H1 (cell line): ENCODE data around the gene JAG2. TPM values are rescaled to one million over a fixed set of nuclear protein-coding genes. Genes with fewer than 3 reads are reported as not detected.

Source experiments
- CTCF ChIA-PET: fragments of 300-600 bp; sonication (Branson Sonifier 250); formaldehyde crosslinking; loops from one replicate; lab custom pipeline; 2021; ENCODE audit not compliant: partially characterized antibody; lab: Charles Lee
- POLR2A ChIA-PET: fragments of 300-600 bp; sonication (Branson Sonifier 250); formaldehyde crosslinking; loops from one replicate; lab custom pipeline; 2021; ENCODE audit warnings: inconsistent platforms; ENCODE audit not compliant: partially characterized antibody; lab: Charles Lee
- DNase-seq, 2 experiments: peaks; one replicate each; pipeline versions ENCODE4 v3.0.0 to v3.0.0-alpha.2; 2010 to 2022; ENCODE audit warnings: low spot score in 2 of 2, low read depth in 1 of 2, mixed read lengths in 1 of 2
- FAIRE-seq: peaks from 2 replicates; lab custom pipeline; 2011; peaks lifted over from hg19 to GRCh38; lab: Jason Lieb, UNC
- H2AFZ ChIP-seq: 2 replicates; pipeline ENCODE4 v1.8.1; 2012; ENCODE audit warnings: low read length, inconsistent platforms
- H2AK5ac ChIP-seq: 2 replicates; pipeline ENCODE4 v1.6.1; 2013; ENCODE audit warnings: low read depth, low read length
- H2BK120ac ChIP-seq: replicated peaks from 2 replicates; pipeline ENCODE3; 2013; ENCODE audit warnings: low read depth, low read length, inconsistent platforms
- H2BK12ac ChIP-seq: 2 replicates; pipeline ENCODE4 v1.6.1; 2013; ENCODE audit warnings: low read depth, low read length
- H2BK15ac ChIP-seq: 2 replicates; pipeline ENCODE4 v1.6.1; 2013; ENCODE audit warnings: low read length
- H2BK20ac ChIP-seq: 2 replicates; pipeline ENCODE4 v1.6.1; 2013; ENCODE audit warnings: low read length
- H2BK5ac ChIP-seq: 2 replicates; pipeline ENCODE4 v1.6.1; 2013; ENCODE audit warnings: low read depth, low read length
- H3K14ac ChIP-seq: 2 replicates; pipeline ENCODE4 v1.6.1; 2013; ENCODE audit warnings: inconsistent platforms; ENCODE audit not compliant: insufficient read length
- H3K18ac ChIP-seq: 2 replicates; pipeline ENCODE4 v1.6.1; 2013; ENCODE audit warnings: low read length; ENCODE audit errors: extremely low read depth
- H3K23ac ChIP-seq: 2 replicates; pipeline ENCODE4 v1.6.1; 2013; ENCODE audit warnings: inconsistent platforms; ENCODE audit not compliant: insufficient read length
- H3K23me2 ChIP-seq: 2 replicates; pipeline ENCODE4 v1.6.1; 2013; ENCODE audit warnings: low read depth, low read length
- H3K27ac ChIP-seq: 2 replicates; pipeline ENCODE4 v1.6.1; 2011; ENCODE audit warnings: low read depth, low read length, inconsistent platforms
- H3K27me3 ChIP-seq, 4 experiments: replicated peaks in 1 of 4; 1 replicate in 1 of 4; 2 replicates in 3 of 4; pipeline versions ENCODE4 v1.6.1 to v1.8.1; 2011 to 2013; ENCODE audit warnings: low read length in 3 of 4, mild to moderate bottlenecking in 3 of 4, inconsistent platforms in 2 of 4, mixed read lengths in 2 of 4, moderate library complexity in 1 of 4; ENCODE audit not compliant: control insufficient read depth in 3 of 4, insufficient read depth in 3 of 4; ENCODE audit errors: extremely low read depth in 1 of 4
- H3K36me3 ChIP-seq, 4 experiments: 2 replicates each; pipeline versions ENCODE4 v1.6.1 to v1.8.1; 2011 to 2013; ENCODE audit warnings: mild to moderate bottlenecking in 4 of 4, low read length in 3 of 4, moderate library complexity in 2 of 4, control low read depth in 1 of 4, inconsistent platforms in 1 of 4; ENCODE audit not compliant: insufficient read depth in 4 of 4, control insufficient read depth in 2 of 4
- H3K4ac ChIP-seq: replicated peaks from 2 replicates; pipeline ENCODE3; 2013; ENCODE audit warnings: low read length, low read depth, mixed read lengths, inconsistent platforms; ENCODE audit not compliant: insufficient read length
- H3K4me1 ChIP-seq, 4 experiments: replicated peaks in 1 of 4; 1 replicate in 1 of 4; 2 replicates in 3 of 4; pipeline versions ENCODE4 v1.6.1 to v1.8.1; 2011 to 2013; ENCODE audit warnings: low read length in 3 of 4, inconsistent platforms in 2 of 4, mixed read lengths in 1 of 4; ENCODE audit not compliant: insufficient read depth in 4 of 4, control insufficient read depth in 3 of 4
- H3K4me2 ChIP-seq, 2 experiments: 2 replicates each; pipeline versions ENCODE4 v1.6.1 to v1.8.1; 2011 to 2013; ENCODE audit warnings: low read depth in 2 of 2, low read length in 2 of 2, control low read depth in 1 of 2, inconsistent platforms in 1 of 2, mild to moderate bottlenecking in 1 of 2; ENCODE audit not compliant: insufficient read depth in 1 of 2
- H3K4me3 ChIP-seq, 4 experiments: fragments of 200-600, 300-600 bp in 1 of 4; sonication (generic), shearing (Covaris generic), sonication (Bioruptor Twin) in 1 of 4; 2 replicates each; pipeline versions ENCODE4 v1.5.1 to v1.8.1; 2011 to 2016; ENCODE audit warnings: low read length in 4 of 4, low read depth in 3 of 4, control low read depth in 2 of 4, inconsistent platforms in 2 of 4, mild to moderate bottlenecking in 2 of 4, mixed read lengths in 1 of 4, moderate library complexity in 1 of 4; ENCODE audit not compliant: insufficient read depth in 2 of 4; ENCODE audit errors: extremely low read depth in 1 of 4
- H3K56ac ChIP-seq: replicated peaks from 2 replicates; pipeline ENCODE3; 2013; ENCODE audit warnings: low read depth, mild to moderate bottlenecking, mixed read lengths, low read length, inconsistent platforms; ENCODE audit not compliant: insufficient read length
- H3K79me1 ChIP-seq: 2 replicates; pipeline ENCODE4 v1.6.1; 2013; ENCODE audit warnings: low read depth, low read length, control low read depth
- H3K79me2 ChIP-seq, 2 experiments: 2 replicates each; pipeline versions ENCODE4 v1.6.1 to v1.8.1; 2012 to 2013; ENCODE audit warnings: low read length in 2 of 2, mild to moderate bottlenecking in 2 of 2, inconsistent platforms in 1 of 2; ENCODE audit not compliant: insufficient read depth in 2 of 2, control insufficient read depth in 1 of 2
- H3K9ac ChIP-seq, 4 experiments: replicated peaks in 1 of 4; 1 replicate in 1 of 4; 2 replicates in 3 of 4; pipeline versions ENCODE4 v1.6.1 to v1.8.1; 2011 to 2013; ENCODE audit warnings: low read depth in 3 of 4, low read length in 3 of 4, control low read depth in 2 of 4, mild to moderate bottlenecking in 2 of 4, moderate library complexity in 2 of 4, inconsistent platforms in 1 of 4; ENCODE audit errors: extremely low read depth in 1 of 4
- H3K9me3 ChIP-seq, 2 experiments: 2 replicates each; pipeline versions ENCODE4 v1.6.1 to v1.8.1; 2012 to 2013; ENCODE audit warnings: mild to moderate bottlenecking in 2 of 2, moderate library complexity in 2 of 2, control low read depth in 1 of 2, inconsistent platforms in 1 of 2, low read depth in 1 of 2, low read length in 1 of 2, mixed read lengths in 1 of 2; ENCODE audit not compliant: insufficient read depth in 2 of 2
- H4K20me1 ChIP-seq, 2 experiments: replicated peaks in 1 of 2; 2 replicates each; pipeline versions ENCODE3 to v1.8.1; 2011 to 2013; ENCODE audit warnings: inconsistent platforms in 2 of 2, low read length in 2 of 2, mild to moderate bottlenecking in 1 of 2; ENCODE audit not compliant: insufficient read depth in 2 of 2, control insufficient read depth in 1 of 2
- H4K5ac ChIP-seq: 2 replicates; pipeline ENCODE4 v1.6.1; 2013; ENCODE audit warnings: low read length, low read depth, mixed read lengths, inconsistent platforms; ENCODE audit not compliant: insufficient read length
- H4K8ac ChIP-seq: 2 replicates; pipeline ENCODE4 v1.8.0; 2013; ENCODE audit warnings: mild to moderate bottlenecking, moderate library complexity, low read length, inconsistent platforms; ENCODE audit not compliant: insufficient read depth; ENCODE audit errors: extremely low read depth
- H4K91ac ChIP-seq: replicated peaks from 2 replicates; pipeline ENCODE3; 2013; ENCODE audit warnings: low read length, mixed read lengths, inconsistent platforms; ENCODE audit not compliant: insufficient read length
- ASH2L ChIP-seq: fragments of 200-600, 300-600 bp; sonication (generic); IDR thresholded peaks from one replicate; pipeline ENCODE4 v1.7.1; 2017; ENCODE audit warnings: low read length
- BACH1 ChIP-seq: IDR thresholded peaks from 2 replicates; pipeline ENCODE4 v1.6.1; 2012; ENCODE audit warnings: low read length, improper control_type of control experiment
- BRCA1 ChIP-seq: IDR thresholded peaks from 2 replicates; pipeline ENCODE4 v1.6.1; 2012; ENCODE audit warnings: low read depth, low read length, improper control_type of control experiment
- CBX8 ChIP-seq: fragments of 300-800, 300-1000 bp; sonication (generic); IDR thresholded peaks from 2 replicates; pipeline ENCODE4 v1.7.1; 2016; ENCODE audit warnings: low read depth, low read length, borderline replicate concordance
- EGR1 ChIP-seq: IDR thresholded peaks from 2 replicates; pipeline ENCODE4 v1.6.1; 2011; ENCODE audit warnings: low read depth, low read length, borderline replicate concordance
- EZH2 ChIP-seq: fragments of 200-600 bp; sonication (generic); IDR thresholded peaks from 2 replicates; pipeline ENCODE4 v1.7.1; 2012; ENCODE audit warnings: low read depth, mild to moderate bottlenecking, moderate library complexity, low read length, inconsistent platforms; ENCODE audit not compliant: severe bottlenecking
- KDM1A ChIP-seq: fragments of 200-600, 300-600 bp; sonication (generic); IDR thresholded peaks from 2 replicates; pipeline ENCODE4 v1.7.1; 2016; ENCODE audit warnings: mild to moderate bottlenecking, low read length, borderline replicate concordance
- POLR2A ChIP-seq, 2 experiments: IDR thresholded peaks; 1 replicate in 1 of 2; 2 replicates in 1 of 2; pipeline ENCODE4 v1.6.1; 2011; ENCODE audit warnings: low read depth in 2 of 2, low read length in 2 of 2, mild to moderate bottlenecking in 2 of 2; ENCODE audit errors: control extremely low read depth in 1 of 2
- POLR2AphosphoS5 ChIP-seq: IDR thresholded peaks from 2 replicates; pipeline ENCODE4 v1.6.1; 2011; ENCODE audit warnings: low read depth, low read length
- WGBS, 2 experiments: shearing (Covaris generic) in 1 of 2; methylation state at CpG; one replicate each; pipeline versions ENCODE4 v1.1.6 to v1.1.7; 2013 to 2015; ENCODE audit warnings: low lambda C conversion rate in 2 of 2, mixed read lengths in 2 of 2, inconsistent platforms in 1 of 2, low coverage in 1 of 2, missing lambda C conversion rate in 1 of 2; ENCODE audit not compliant: insufficient replicate concordance in 2 of 2, insufficient coverage in 1 of 2, insufficient read length in 1 of 2; ENCODE audit errors: extremely low coverage in 1 of 2, missing lambda C conversion rate in 1 of 2; 5-methylcytosine and 5-hydroxymethylcytosine counted together
- polyA plus RNA-seq, 7 experiments: library from polyadenylated mRNA; depleted of rRNA in 3 of 7; stranded (reverse) in 5 of 7; unstranded in 2 of 7; fragments of >200 nt in 5 of 7; fragments of 200-250 nt in 2 of 7; gene quantifications; 1 replicate in 5 of 7; 2 replicates in 1 of 7; 4 replicates in 1 of 7; pipeline versions ENCODE4 v1.2.1 to v1.2.3, GENCODE V29; 2011 to 2013; ENCODE audit warnings: missing spikeins in 2 of 7, mixed read lengths in 2 of 7
- total RNA-seq: library from RNA; stranded (reverse); fragmentation: NEBNext Ultra II Directional; extraction: Animal tissue kit (Norgen Biotek cat#: 25700); gene quantifications from 2 replicates; pipeline ENCODE4 v1.2.1, GENCODE V29; 2021
- TF ChIP-seq, protein P1 (sequence below): IDR thresholded peaks from 2 replicates; pipeline ENCODE4 v1.6.1; 2011; ENCODE audit warnings: low read depth, mild to moderate bottlenecking, low read length; ENCODE audit not compliant: insufficient read depth
- TF ChIP-seq, protein P2 (sequence below): IDR thresholded peaks from 2 replicates; pipeline ENCODE4 v1.6.1; 2012; ENCODE audit warnings: inconsistent platforms
- TF ChIP-seq, protein P3 (sequence below): IDR thresholded peaks from 2 replicates; pipeline ENCODE4 v1.6.1; 2012; ENCODE audit warnings: low read length, inconsistent platforms

JAG2 gene
- total and polyA plus RNA-seq, 2 of the 8 experiments (the other 6 are each of a cell fraction or from before 2014, with no cell fraction given) = 2.8 to 6.2 TPM

DNA sequence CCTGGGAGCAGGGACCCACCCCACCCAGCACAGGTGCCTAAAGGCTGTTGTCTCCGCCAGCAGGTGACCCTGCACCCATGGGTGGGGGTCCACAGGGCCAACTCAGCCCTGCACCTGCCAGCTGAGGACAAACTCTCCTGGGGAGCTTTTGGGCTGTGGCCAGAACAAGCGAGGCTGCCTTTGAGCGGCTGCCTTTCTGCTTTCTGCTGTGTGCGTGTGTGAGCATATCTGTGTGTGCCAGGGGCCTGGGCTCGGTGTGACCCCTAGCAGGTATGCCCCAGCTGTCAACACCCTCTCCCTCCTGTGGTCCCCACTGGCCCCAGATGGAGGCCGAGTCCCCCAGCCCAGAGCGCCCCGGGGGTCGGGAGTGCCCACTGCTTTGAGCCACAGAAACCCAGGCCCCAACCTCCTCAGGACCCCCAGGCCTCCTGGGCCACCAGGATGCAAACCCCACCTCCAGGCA is 77.5 kb downstream of the JAG2 start:
- no peak overlapping the region for H2BK20ac ChIP-seq
- no peak overlapping the region for H2AFZ ChIP-seq
- no peaks in the 10 kb centered on the region for H3K79me2 ChIP-seq
- CTCF ChIA-PET = interaction anchor here (0.9 to 3.1 kb wide), 33 partner anchors 10 to 280 kb away, joined by 3 to 16 read pairs (median 4); partner anchors contain the start of genes GPR132 and NUDT14
- no peak overlapping the region for H4K5ac ChIP-seq
- no peak overlapping the region for H4K91ac ChIP-seq
- H3K27me3 ChIP-seq = peaks cover 12 to 60% (median 43%) of the 10 kb centered on the region in 4 experiments
- no peak overlapping the region for H3K14ac ChIP-seq
- H3K4me2 ChIP-seq = no peak overlapping the region
- H3K4me3 ChIP-seq = no peak overlapping the region
- no peaks in the 10 kb centered on the region for H3K36me3 ChIP-seq
- H3K9ac ChIP-seq = no peak overlapping the region
- POLR2A ChIA-PET = interaction anchor here (0.6 to 1.2 kb wide), 2 partner anchors 10 to 72 kb away, joined by 3 read pairs; no protein-coding TSS in a partner anchor
- H3K56ac ChIP-seq = no peak overlapping the region
- WGBS, 2 experiments = 84% methylated on average over 7 of the region's 9 CpGs; no CpG with 5 or more reads in 1 of the 2 experiments
- peaks cover 11% of the 10 kb centered on the region; the same call in 1 of the 2 replicates for H3K23me2 ChIP-seq
- H3K27ac ChIP-seq = no peak overlapping the region
- no peak overlapping the region for H3K23ac ChIP-seq
- H3K79me1 ChIP-seq = no peaks in the 10 kb centered on the region
- H2AK5ac ChIP-seq = no peak overlapping the region
- peaks cover 0 to 25% (median 14%) of the 10 kb centered on the region in 4 experiments; a peak in 6 of 7 replicates for H3K4me1 ChIP-seq
- H4K8ac ChIP-seq = no peak overlapping the region
- H4K20me1 ChIP-seq = peaks cover 5 to 9% of the 10 kb centered on the region in 2 experiments
- no peak overlapping the region for H2BK5ac ChIP-seq
- no peak for DNase-seq
- H3K9me3 ChIP-seq = no peaks in the 10 kb centered on the region
- no peak overlapping the region for H2BK120ac ChIP-seq
- H3K4ac ChIP-seq = no peak overlapping the region
- H2BK15ac ChIP-seq = no peak overlapping the region
- peak overlapping the region; percentile 60; the same call in 1 of the 2 replicates for H2BK12ac ChIP-seq
- no peak for FAIRE-seq
- no peak overlapping the region for H3K18ac ChIP-seq
- no peak for TF ChIP-seq BRCA1
- no peak for TF ChIP-seq POLR2A (IDR thresholded peaks at IDR 0.05; ENCODE audit: control extremely low read depth in 1 of 2, low read depth in 2 of 2, low read length in 2 of 2)
- no peak for TF ChIP-seq KDM1A
- TF ChIP-seq POLR2AphosphoS5 = no peak
- TF ChIP-seq ASH2L = no peak
- TF ChIP-seq CBX8 = no peak
- TF ChIP-seq EZH2 = no peak
- TF ChIP-seq, protein P1, sequence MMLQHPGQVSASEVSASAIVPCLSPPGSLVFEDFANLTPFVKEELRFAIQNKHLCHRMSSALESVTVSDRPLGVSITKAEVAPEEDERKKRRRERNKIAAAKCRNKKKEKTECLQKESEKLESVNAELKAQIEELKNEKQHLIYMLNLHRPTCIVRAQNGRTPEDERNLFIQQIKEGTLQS = no peak
- TF ChIP-seq, protein P2, sequence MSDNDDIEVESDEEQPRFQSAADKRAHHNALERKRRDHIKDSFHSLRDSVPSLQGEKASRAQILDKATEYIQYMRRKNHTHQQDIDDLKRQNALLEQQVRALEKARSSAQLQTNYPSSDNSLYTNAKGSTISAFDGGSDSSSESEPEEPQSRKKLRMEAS = no peak
- TF ChIP-seq BACH1 = no peak
- TF ChIP-seq, protein P3, sequence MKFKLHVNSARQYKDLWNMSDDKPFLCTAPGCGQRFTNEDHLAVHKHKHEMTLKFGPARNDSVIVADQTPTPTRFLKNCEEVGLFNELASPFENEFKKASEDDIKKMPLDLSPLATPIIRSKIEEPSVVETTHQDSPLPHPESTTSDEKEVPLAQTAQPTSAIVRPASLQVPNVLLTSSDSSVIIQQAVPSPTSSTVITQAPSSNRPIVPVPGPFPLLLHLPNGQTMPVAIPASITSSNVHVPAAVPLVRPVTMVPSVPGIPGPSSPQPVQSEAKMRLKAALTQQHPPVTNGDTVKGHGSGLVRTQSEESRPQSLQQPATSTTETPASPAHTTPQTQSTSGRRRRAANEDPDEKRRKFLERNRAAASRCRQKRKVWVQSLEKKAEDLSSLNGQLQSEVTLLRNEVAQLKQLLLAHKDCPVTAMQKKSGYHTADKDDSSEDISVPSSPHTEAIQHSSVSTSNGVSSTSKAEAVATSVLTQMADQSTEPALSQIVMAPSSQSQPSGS = no peak
- TF ChIP-seq EGR1 = no peak
